NCI-H1105 treated with DMSO at 0.1 percent for 48 hours (cell line): Measurements from ENCODE around the gene FRAT1.
"Not testable (repeated sequence)": the region's sequence is repeated elsewhere in the genome, so short reads cannot be mapped to it uniquely, and the experiment has no call there.

ENCODE experiments used
- DNase-seq: peaks from one replicate; lab custom pipeline; 2025; lab: John Stamatoyannopoulos, UW

Gene FRAT1, protein sequence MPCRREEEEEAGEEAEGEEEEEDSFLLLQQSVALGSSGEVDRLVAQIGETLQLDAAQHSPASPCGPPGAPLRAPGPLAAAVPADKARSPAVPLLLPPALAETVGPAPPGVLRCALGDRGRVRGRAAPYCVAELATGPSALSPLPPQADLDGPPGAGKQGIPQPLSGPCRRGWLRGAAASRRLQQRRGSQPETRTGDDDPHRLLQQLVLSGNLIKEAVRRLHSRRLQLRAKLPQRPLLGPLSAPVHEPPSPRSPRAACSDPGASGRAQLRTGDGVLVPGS

DNA sequence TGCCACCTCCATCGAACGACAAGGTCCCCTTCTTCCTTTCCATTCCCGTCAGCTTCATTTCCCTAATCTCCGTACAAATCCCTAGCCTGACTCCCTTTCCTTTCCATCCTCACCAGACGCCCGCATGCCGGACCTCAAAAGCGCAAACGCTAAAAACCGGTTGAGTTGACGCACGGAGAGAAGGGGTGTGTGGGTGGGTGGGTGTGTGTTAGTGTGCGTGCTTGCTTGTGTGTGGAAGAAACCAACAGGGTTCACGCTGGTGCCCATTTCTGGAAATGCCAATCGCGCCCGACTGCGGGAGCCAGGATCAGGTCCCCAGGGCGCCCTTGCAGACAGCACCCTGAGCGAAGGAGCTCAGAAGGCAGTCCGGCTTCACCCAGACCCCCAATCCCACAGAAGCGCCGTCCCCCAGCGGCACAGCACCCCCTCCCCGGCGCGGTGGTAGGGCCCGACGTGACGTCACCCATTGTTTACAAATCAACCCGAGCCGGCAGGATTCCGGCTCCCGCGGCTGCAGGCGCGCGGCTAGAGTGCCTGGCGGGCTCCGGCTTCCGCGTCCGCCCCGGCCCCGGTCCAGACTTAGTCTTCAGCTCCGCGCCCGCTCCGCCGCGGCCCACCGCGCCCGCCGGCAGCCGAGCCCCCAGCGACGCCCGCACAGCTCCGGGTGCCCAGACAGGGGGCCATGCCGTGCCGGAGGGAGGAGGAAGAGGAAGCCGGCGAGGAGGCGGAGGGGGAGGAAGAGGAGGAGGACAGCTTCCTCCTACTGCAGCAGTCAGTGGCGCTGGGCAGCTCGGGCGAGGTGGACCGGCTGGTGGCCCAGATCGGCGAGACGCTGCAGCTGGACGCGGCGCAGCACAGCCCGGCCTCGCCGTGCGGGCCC, at the start of gene FRAT1:
Gene FRAT1, plus strand, starts transcription at position 500 of the 880 bp plus-strand sequence. Its CDS starts 183 bp downstream, at position 683.
- DNase-seq: peak; percentile 68

DNA sequence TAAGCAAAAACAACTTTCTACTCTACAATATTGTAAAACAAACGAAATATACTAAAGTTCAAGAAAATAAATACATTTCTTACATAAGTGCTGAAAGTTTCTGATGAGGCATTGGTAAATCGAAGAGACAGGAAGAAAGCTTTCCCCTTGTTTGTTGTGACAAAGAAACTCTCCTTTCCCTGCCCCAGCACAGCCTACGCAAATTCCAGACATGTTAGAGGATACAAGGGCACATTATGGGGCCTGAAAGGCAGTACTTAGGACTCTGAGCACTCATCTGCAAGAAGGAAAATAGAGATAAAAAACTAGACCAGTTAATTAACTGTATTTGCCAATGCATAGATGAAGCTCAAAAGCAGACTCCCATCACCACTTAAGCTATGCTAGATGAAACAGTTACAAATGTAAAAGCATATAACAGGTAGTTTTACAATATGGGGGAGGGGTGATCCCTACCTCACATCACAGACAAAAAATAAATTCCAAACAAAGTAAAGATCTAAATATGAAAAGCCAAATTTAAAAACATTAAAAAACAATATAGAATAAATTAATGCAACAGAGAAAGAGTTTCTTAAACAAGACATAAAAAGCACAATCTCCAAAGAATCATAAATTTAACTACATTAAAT, 48.4 kb upstream of the FRAT1 start:
- no peak for DNase-seq

DNA sequence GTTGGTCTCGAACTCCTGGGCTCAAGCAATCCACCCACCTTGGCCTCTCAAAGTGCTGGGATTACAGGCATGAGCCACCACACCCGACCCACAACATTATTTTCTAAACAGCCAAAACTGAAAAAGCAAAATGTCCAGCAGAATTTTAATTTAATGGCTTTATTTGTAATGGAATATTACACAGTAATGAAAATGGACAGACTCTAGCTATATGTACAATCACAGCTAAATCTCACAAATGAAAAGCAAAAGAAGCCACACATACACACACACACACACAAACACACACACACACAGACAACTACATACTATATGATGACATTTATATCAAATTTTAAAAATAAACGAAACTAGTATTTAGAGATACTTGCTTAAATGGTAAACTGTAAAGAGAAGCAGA, 45.4 kb upstream of the FRAT1 start:
- DNase-seq: no peak

GRCh38 chr10:97274828-97275227, 44.2 kb upstream of the FRAT1 start:
- DNase-seq: no peak

- no peak for DNase-seq
These were observed 41.5 kb upstream of the FRAT1 start for GRCh38 chr10:97277551-97277950.

DNA sequence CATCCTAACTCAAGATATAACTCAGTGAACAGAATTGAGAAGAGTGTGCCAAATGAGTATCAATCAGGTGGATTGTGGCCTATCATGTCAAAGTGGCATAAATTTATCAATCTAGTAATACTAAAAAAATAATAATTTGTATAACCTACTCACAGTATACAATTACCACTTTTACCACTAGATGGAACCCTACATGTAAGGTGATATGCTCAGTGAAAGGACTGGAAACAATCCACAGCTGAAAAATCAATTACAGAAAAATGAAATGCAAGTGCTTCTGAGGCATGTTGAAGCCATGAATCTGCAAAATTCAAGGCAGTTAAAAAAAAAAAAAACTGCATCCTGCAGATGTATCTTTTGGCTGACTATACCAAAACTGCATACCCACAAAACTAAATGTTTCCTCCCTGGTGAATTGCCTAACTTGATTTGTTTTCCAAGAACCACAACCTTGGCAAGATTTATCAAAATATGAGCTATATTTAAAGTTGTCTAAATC, 40.5 kb upstream of the FRAT1 start:
- peak; percentile 64 for DNase-seq

DNA sequence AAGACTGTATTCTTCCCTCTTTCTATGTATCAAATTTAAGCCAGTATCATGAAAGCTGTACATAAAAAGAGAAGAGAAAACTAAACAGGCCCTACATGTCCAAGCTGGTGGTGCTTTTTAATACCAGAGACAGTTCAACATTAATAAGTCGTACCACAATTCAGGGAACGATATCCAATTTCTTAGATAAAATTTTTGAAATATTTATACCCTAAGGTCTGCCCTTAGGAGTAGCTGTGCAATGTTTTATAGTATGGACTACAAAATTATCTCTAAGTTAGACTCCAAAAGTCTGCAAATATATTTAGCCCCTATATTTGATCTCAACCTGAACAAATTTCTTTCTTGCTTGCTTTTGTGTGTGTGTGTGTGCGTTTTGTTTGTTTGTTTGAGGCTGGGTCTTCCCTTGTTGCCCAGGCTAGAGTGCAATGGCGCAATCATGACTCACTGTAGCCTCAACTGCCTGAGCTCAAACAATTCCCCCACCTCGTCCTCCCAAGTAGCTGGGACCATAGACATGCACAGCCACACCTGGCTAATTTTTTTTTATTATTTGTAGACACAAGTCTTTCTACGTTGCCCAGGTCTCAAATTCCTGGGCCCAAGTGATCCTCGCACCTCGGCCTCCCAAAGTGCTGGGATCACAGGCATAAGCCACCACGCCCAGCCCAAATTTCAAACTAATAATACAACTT, 39.8 kb upstream of the FRAT1 start:
- DNase-seq: no peak

- no peak for DNase-seq
These were observed 38.3 kb upstream of the FRAT1 start for GRCh38 chr10:97280783-97281182.

- DNase-seq: not testable (repeated sequence)
These were observed 29.0 kb upstream of the FRAT1 start for GRCh38 chr10:97290076-97290475.

GRCh38 chr10:97290576-97291356, 28.3 kb upstream of the FRAT1 start:
- not testable (repeated sequence) for DNase-seq

DNA sequence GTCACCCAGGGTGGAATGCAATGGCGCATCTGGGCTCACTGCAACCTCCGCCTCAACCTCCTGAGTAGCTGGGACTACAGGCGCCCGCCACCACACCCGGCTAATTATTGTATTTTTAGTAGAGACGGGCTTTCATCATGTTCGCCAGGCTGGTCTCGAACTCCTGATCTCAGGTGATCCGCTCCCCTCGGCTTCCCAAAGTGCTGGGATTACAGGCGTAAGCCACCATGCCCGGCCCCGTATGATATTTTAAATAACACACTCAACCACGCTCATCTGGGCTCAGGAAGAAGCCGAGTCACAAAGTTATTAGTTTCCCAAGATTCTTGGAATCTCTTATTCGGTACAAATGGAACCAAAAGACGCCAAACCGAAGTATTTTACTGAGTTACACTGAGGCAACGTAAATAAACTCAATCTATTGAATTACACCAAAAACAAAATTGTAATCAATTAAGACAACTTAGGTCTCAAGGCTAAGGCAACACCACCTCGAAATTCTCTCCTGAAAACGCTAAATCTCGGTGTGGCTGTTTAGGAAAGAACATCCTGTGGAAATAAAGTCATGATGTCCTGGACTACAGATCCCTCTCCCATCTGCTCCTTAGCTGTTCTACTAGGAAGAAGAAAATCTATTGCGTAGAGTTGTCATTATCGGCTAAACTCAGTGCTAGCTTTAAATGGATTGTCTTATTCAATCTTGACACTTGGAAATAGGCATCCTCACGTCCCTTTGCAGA, 27.5 kb upstream of the FRAT1 start:
- DNase-seq: peak; percentile 20

- DNase-seq: peak; percentile 96
These were observed 26.8 kb upstream of the FRAT1 start, which contains the start of gene ARHGAP19 for GRCh38 chr10:97292097-97292861. Gene ARHGAP19 (minus strand): TSS chr10:97292637. CDS start chr10:97292627, 10 bp downstream.

DNA sequence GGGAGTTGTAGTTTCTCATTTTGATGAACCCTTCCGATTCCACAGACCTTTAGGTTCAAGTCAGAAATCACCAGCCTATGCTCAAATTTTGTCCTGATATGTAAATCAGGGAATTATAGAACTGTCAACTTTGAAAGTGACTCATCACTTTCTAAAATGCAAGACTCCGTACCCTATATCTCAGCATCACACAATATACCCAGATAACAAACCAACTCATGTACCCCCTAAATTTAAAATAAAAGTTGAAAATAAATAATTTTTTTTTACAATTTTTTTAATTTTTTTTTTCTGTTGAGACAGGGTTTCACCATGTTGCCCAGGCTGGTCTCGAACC, 26.2 kb upstream of the FRAT1 start:
- no peak for DNase-seq

- DNase-seq: no peak
These were observed 21.4 kb upstream of the FRAT1 start for GRCh38 chr10:97297556-97298222.

DNA sequence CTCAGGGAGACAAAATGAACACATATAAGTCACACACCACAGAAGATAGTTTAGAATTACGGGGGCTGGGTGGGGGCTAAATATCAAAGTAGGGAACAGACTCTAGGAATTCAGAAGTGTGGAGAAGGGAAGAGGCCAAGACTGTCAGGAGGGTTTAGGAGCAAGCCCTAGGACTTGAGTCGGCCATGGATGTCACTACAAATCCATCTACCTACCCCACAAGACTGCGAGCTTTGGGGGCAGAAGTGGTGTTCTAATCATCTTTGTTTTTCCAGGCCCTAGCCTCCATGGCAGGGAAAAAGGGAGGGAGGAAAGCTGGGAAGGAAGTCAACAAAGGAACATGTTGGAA, 20.9 kb upstream of the FRAT1 start:
- DNase-seq: no peak

DNA sequence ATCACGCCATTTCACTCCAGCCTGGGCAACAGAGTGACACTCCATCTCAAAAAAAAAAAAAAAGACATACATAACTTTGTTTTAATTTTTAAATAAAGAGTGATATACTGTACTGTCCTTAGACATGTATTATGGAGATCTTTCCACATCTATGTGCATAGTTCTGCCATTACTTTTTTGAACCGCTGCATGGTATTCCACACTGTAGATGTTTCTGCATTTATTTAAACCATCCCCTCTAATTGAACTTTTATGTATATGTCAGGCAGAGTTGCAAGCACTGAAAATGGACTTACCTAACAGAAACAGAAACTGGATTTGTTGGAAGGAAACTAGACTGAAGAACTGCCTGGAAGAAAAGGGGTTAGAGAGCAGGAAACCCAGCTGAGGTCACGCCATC, 18.1 kb upstream of the FRAT1 start:
- no peak for DNase-seq

DNA sequence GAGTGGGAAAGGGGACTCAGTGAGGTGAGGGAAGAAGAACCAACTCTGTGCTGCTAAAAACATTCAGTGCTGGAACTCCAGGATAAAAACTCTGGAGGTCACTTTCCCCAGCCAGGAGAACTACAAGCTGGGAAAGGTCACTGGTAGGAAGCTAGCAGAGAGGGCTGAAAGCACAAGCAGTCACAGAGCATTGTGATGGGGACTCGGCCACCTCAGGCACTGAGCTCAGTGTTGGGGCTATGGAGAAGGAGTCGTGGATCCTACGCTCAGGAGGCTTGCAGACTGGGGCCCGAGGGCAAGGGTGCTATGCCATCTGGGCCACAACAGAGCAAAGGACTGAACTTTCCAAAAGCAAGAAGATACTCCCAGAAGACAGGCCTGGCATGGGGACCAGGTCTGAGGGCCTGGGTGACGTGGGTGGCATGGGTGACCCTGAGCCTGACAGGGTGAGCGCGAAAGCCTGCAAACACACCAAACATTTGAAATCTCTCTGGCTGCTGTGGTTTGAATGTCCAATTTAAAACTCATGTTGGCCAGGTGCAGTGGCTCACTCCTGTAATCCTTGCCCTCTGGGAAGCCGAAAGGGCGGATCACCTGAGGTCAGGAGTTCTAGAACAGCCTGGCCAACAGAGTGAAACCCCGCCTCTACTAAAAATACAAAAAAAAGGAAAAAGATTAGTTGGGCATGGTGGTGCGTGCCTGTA, 16.8 kb upstream of the FRAT1 start:
- DNase-seq: no peak

GRCh38 chr10:97307441-97307840, 11.6 kb upstream of the FRAT1 start:
- DNase-seq: no peak
